Measurements from ENCODE around the gene TMEM82.

GRCh38 chr1:15723631-15724246 is 18.6 kb upstream of the TMEM82 start:
- TF ChIP-seq CTCF (optimal IDR thresholded peaks at IDR 0.05 in 1 of 3, IDR thresholded peaks at IDR 0.05 in 1 of 3, conservative IDR thresholded peaks at IDR 0.05 in 1 of 3; ENCODE audit: extremely low read depth in 1 of 3, insufficient read depth in 2 of 3, low read length in 3 of 3) (no peak), EZH2 (IDR thresholded peaks at IDR 0.05; ENCODE audit: low read length) (no peak)

All from keratinocyte (primary cell).